ENCODE measurements around the gene CDK3. TPM values are rescaled to one million over a fixed set of nuclear protein-coding genes. Genes with fewer than 3 reads are reported as not detected.

The CDK3 gene
- total RNA-seq, 1 donor from 2014 or later, result 4.9 TPM

- no peak for DNase-seq (ENCODE audit: low read depth)
These were observed 13.6 kb upstream of the CDK3 start for GRCh38 chr17:75987041-75987440.

GRCh38 chr17:75991396-75991795 lies 9.3 kb upstream of the CDK3 start:
- no peak for DNase-seq (ENCODE audit: low read depth)

- no peak for DNase-seq (ENCODE audit: low read depth)
These were observed 5.8 kb upstream of the CDK3 start for GRCh38 chr17:75994802-75995370.

GRCh38 chr17:75995385-75995925 lies 5.2 kb upstream of the CDK3 start:
- no peak for DNase-seq (ENCODE audit: low read depth)

- DNase-seq (ENCODE audit: low read depth), result peak; percentile 16
These were observed 3.7 kb upstream of the CDK3 start for GRCh38 chr17:75996665-75997590.

GRCh38 chr17:75998327-75998795 lies 2.3 kb upstream of the CDK3 start:
- no peak for DNase-seq (ENCODE audit: low read depth)

- DNase-seq (ENCODE audit: low read depth), result peak; percentile 18
These were observed 470 bp upstream of the CDK3 start for GRCh38 chr17:76000016-76000754.

- no peak for DNase-seq (ENCODE audit: low read depth)
These were observed 1.4 kb downstream of the CDK3 start for GRCh38 chr17:76002100-76002499.

GRCh38 chr17:76003915-76004314 lies 3.3 kb downstream of the CDK3 start:
- no peak for DNase-seq (ENCODE audit: low read depth)

- no peak for DNase-seq (ENCODE audit: low read depth)
These were observed 4.2 kb downstream of the CDK3 start for GRCh38 chr17:76004750-76005262.

GRCh38 chr17:76005263-76006149 lies 4.9 kb downstream of the CDK3 start:
- peak; percentile 68 for DNase-seq (ENCODE audit: low read depth)

- no peak for DNase-seq (ENCODE audit: low read depth)
These were observed 6.6 kb downstream of the CDK3 start for GRCh38 chr17:76007131-76007849.

GRCh38 chr17:76007850-76008165 lies 7.2 kb downstream of the CDK3 start:
- DNase-seq (ENCODE audit: low read depth), result no peak

GRCh38 chr17:76008208-76008607 lies 7.6 kb downstream of the CDK3 start:
- no peak for DNase-seq (ENCODE audit: low read depth)

GRCh38 chr17:76008630-76009425 lies 8.2 kb downstream of the CDK3 start:
- no peak for DNase-seq (ENCODE audit: low read depth)

GRCh38 chr17:76009447-76009846 lies 8.8 kb downstream of the CDK3 start:
- DNase-seq (ENCODE audit: low read depth), result no peak

- DNase-seq (ENCODE audit: low read depth), result no peak
These were observed 9.5 kb downstream of the CDK3 start for GRCh38 chr17:76009969-76010661.

- no peak for DNase-seq (ENCODE audit: low read depth)
These were observed 11.3 kb downstream of the CDK3 start for GRCh38 chr17:76011951-76012350.

Measured in myocyte (in vitro differentiated cells).